Measurements from ENCODE around the gene SIN3B.

The SIN3B gene

DNA sequence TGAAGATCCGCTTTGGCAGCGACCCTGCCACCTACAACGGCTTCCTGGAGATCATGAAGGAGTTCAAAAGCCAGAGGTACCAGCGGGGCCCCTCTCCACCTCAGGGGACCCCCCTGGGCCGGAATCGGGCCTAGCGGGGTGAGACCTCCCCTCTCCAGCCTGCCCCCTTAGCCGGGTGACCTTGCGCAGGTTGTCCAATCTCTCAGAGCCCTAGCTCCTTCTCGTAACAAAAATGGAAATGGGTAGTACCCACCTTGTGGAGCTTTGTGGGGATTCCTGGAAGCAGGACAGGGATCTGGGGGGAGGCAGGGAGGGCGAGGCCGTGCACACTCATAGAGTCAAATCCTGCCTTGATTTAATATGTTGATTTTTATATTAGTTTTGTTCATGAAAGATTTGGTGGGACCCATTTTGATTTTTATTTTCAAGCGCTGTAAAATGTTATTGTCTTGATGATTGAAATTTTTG, 658 bp downstream of the SIN3B start:
- Histone ChIP-seq H3K4me1 (ENCODE audit: control insufficient read depth, insufficient read depth, low read length) (peaks cover 8% of the 10 kb centered on the region), H3K36me3 (ENCODE audit: control insufficient read depth, insufficient read depth, low read length) (peaks cover 37% of the 10 kb centered on the region), H3K9ac (ENCODE audit: low read depth, low read length) (peak overlapping the region; percentile 76), H3K27me3 (ENCODE audit: control insufficient read depth, insufficient read depth, low read length) (no peaks in the 10 kb centered on the region), H3K4me3 (ENCODE audit: low read depth, low read length) (peak overlapping the region; percentile 82), H3K9me3 (ENCODE audit: control insufficient read depth, insufficient read depth, low read length) (no peaks in the 10 kb centered on the region)

- Histone ChIP-seq H3K4me3 (ENCODE audit: low read depth, low read length) (peak overlapping the region; percentile 82), H3K4me1 (ENCODE audit: control insufficient read depth, insufficient read depth, low read length) (peaks cover 3% of the 10 kb centered on the region), H3K36me3 (ENCODE audit: control insufficient read depth, insufficient read depth, low read length) (peaks cover 40% of the 10 kb centered on the region), H3K9me3 (ENCODE audit: control insufficient read depth, insufficient read depth, low read length) (no peaks in the 10 kb centered on the region), H3K27me3 (ENCODE audit: control insufficient read depth, insufficient read depth, low read length) (no peaks in the 10 kb centered on the region), H3K9ac (ENCODE audit: low read depth, low read length) (no peak overlapping the region)
Measured at GRCh38 chr19:16830679-16831078, 1.5 kb downstream of the SIN3B start.

DNA sequence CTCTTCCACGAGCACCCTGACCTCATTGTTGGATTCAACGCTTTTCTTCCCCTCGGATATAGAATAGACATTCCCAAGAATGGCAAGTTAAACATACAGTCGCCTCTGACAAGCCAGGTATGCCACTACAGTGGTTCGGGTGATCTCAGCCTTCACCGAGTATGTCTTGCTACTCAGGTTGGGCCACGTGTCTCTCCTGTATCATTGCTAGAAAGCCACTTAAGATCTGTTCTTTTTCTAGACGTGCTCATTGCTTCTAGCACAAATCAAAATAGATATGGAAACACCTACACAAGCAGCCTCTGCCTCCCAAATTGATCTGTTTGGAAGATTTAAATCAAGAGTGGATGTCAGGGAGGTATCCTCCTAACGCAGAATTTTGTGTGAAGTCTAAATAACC, 2.3 kb downstream of the SIN3B start:
- Histone ChIP-seq H3K9ac (ENCODE audit: low read depth, low read length) (no peak overlapping the region), H3K9me3 (ENCODE audit: control insufficient read depth, insufficient read depth, low read length) (no peaks in the 10 kb centered on the region), H3K4me3 (ENCODE audit: low read depth, low read length) (no peak overlapping the region), H3K27me3 (ENCODE audit: control insufficient read depth, insufficient read depth, low read length) (no peaks in the 10 kb centered on the region), H3K4me1 (ENCODE audit: control insufficient read depth, insufficient read depth, low read length) (no peaks in the 10 kb centered on the region), H3K36me3 (ENCODE audit: control insufficient read depth, insufficient read depth, low read length) (peaks cover 46% of the 10 kb centered on the region)

DNA sequence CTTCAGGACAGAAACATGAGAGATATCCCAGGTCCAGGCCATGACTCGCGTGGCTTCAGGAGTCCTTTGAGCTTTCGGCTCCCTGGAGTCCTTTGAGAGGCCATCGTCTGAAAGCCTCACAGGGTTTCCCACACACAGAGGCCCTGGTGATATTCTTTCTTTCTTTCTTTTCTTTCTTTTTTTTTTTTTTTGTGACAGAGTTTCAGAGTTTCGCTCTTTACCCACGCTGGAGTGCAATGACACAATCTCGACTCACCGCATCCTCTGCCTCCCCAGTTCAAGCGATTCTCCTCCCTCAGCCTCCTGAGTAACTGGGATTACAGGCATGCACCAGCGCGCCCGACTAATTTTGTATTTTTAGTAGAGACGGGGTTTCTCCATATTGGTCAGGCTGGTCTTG, 5.5 kb downstream of the SIN3B start:
- H3K36me3 ChIP-seq (ENCODE audit: control insufficient read depth, insufficient read depth, low read length), result peaks cover 71% of the 10 kb centered on the region
- H3K9ac ChIP-seq (ENCODE audit: low read depth, low read length), result no peak overlapping the region
- H3K4me3 ChIP-seq (ENCODE audit: low read depth, low read length), result no peak overlapping the region
- no peaks in the 10 kb centered on the region for H3K9me3 ChIP-seq (ENCODE audit: control insufficient read depth, insufficient read depth, low read length)
- no peaks in the 10 kb centered on the region for H3K27me3 ChIP-seq (ENCODE audit: control insufficient read depth, insufficient read depth, low read length)
- H3K4me1 ChIP-seq (ENCODE audit: control insufficient read depth, insufficient read depth, low read length), result no peaks in the 10 kb centered on the region

GRCh38 chr19:16836115-16837034, 7.2 kb downstream of the SIN3B start:
- Histone ChIP-seq H3K4me3 (ENCODE audit: low read depth, low read length) (no peak overlapping the region), H3K4me1 (ENCODE audit: control insufficient read depth, insufficient read depth, low read length) (no peaks in the 10 kb centered on the region), H3K27me3 (ENCODE audit: control insufficient read depth, insufficient read depth, low read length) (no peaks in the 10 kb centered on the region), H3K36me3 (ENCODE audit: control insufficient read depth, insufficient read depth, low read length) (peaks cover 78% of the 10 kb centered on the region), H3K9ac (ENCODE audit: low read depth, low read length) (no peak overlapping the region), H3K9me3 (ENCODE audit: control insufficient read depth, insufficient read depth, low read length) (no peaks in the 10 kb centered on the region)

GRCh38 chr19:16837035-16837362, 7.8 kb downstream of the SIN3B start:
- no peak overlapping the region for H3K9ac ChIP-seq (ENCODE audit: low read depth, low read length)
- H3K9me3 ChIP-seq (ENCODE audit: control insufficient read depth, insufficient read depth, low read length), result no peaks in the 10 kb centered on the region
- H3K4me1 ChIP-seq (ENCODE audit: control insufficient read depth, insufficient read depth, low read length), result no peaks in the 10 kb centered on the region
- H3K4me3 ChIP-seq (ENCODE audit: low read depth, low read length), result no peak overlapping the region
- H3K27me3 ChIP-seq (ENCODE audit: control insufficient read depth, insufficient read depth, low read length), result no peaks in the 10 kb centered on the region
- H3K36me3 ChIP-seq (ENCODE audit: control insufficient read depth, insufficient read depth, low read length), result peaks cover 78% of the 10 kb centered on the region

- no peaks in the 10 kb centered on the region for H3K27me3 ChIP-seq (ENCODE audit: control insufficient read depth, insufficient read depth, low read length)
- H3K9me3 ChIP-seq (ENCODE audit: control insufficient read depth, insufficient read depth, low read length), result no peaks in the 10 kb centered on the region
- H3K9ac ChIP-seq (ENCODE audit: low read depth, low read length), result no peak overlapping the region
- H3K4me3 ChIP-seq (ENCODE audit: low read depth, low read length), result no peak overlapping the region
- H3K4me1 ChIP-seq (ENCODE audit: control insufficient read depth, insufficient read depth, low read length), result no peaks in the 10 kb centered on the region
- peaks cover 80% of the 10 kb centered on the region for H3K36me3 ChIP-seq (ENCODE audit: control insufficient read depth, insufficient read depth, low read length)
Measured at GRCh38 chr19:16841391-16841926, 12.3 kb downstream of the SIN3B start.

DNA sequence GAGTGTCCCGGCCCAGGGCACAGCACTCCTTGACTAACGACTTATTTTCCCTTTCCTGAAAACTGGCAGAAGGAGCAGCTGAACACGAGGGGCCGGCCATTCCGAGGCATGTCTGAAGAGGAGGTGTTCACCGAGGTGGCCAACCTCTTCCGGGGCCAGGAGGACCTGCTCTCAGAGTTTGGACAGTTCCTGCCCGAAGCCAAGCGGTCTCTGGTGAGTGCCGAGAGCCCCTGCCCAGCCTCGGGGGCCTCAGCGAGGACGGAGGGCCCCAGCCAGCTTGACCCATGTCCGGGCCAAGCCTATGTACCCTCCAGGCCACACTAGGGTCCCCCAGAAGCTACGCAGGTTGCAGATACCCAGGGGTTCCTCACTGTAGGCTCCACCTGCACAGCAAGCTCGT, 17.7 kb downstream of the SIN3B start:
- peaks cover 68% of the 10 kb centered on the region for H3K36me3 ChIP-seq (ENCODE audit: control insufficient read depth, insufficient read depth, low read length)
- H3K4me1 ChIP-seq (ENCODE audit: control insufficient read depth, insufficient read depth, low read length), result no peaks in the 10 kb centered on the region
- H3K9me3 ChIP-seq (ENCODE audit: control insufficient read depth, insufficient read depth, low read length), result no peaks in the 10 kb centered on the region
- H3K9ac ChIP-seq (ENCODE audit: low read depth, low read length), result no peak overlapping the region
- H3K27me3 ChIP-seq (ENCODE audit: control insufficient read depth, insufficient read depth, low read length), result no peaks in the 10 kb centered on the region
- H3K4me3 ChIP-seq (ENCODE audit: low read depth, low read length), result no peak overlapping the region

GRCh38 chr19:16847430-16847829, 18.2 kb downstream of the SIN3B start:
- Histone ChIP-seq H3K36me3 (ENCODE audit: control insufficient read depth, insufficient read depth, low read length) (peaks cover 65% of the 10 kb centered on the region), H3K9ac (ENCODE audit: low read depth, low read length) (no peak overlapping the region), H3K9me3 (ENCODE audit: control insufficient read depth, insufficient read depth, low read length) (no peaks in the 10 kb centered on the region)

DNA sequence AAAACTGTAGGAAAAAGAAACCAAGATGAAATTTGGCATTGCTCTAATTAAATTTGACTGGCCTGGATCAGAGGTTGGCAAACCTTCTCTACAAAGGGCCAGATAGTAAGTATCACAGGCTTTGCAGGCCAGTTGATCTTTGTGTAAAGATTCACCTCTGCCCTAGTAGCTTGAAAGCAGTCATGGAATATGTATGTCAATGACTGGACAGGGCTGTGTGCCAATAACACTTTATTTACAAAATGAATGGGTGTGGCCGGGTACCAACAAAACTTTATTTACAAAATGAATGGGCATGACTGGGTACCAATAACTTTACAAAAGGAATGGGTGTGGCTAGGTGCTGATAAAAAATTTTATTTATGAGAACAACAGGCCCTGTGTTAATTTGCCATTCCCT, 20.0 kb downstream of the SIN3B start:
- no peak overlapping the region for H3K9ac ChIP-seq (ENCODE audit: low read depth, low read length)
- peaks cover 71% of the 10 kb centered on the region for H3K36me3 ChIP-seq (ENCODE audit: control insufficient read depth, insufficient read depth, low read length)
- no peaks in the 10 kb centered on the region for H3K9me3 ChIP-seq (ENCODE audit: control insufficient read depth, insufficient read depth, low read length)
- H3K4me1 ChIP-seq (ENCODE audit: control insufficient read depth, insufficient read depth, low read length), result no peaks in the 10 kb centered on the region
- H3K4me3 ChIP-seq (ENCODE audit: low read depth, low read length), result no peak overlapping the region
- no peaks in the 10 kb centered on the region for H3K27me3 ChIP-seq (ENCODE audit: control insufficient read depth, insufficient read depth, low read length)

More at GRCh38 chr19:16847430-16847829, 18.2 kb downstream of the SIN3B start:
- Histone ChIP-seq H3K27me3 (ENCODE audit: control insufficient read depth, insufficient read depth, low read length) (no peaks in the 10 kb centered on the region), H3K4me1 (ENCODE audit: control insufficient read depth, insufficient read depth, low read length) (no peaks in the 10 kb centered on the region), H3K4me3 (ENCODE audit: low read depth, low read length) (no peak overlapping the region)

DNA sequence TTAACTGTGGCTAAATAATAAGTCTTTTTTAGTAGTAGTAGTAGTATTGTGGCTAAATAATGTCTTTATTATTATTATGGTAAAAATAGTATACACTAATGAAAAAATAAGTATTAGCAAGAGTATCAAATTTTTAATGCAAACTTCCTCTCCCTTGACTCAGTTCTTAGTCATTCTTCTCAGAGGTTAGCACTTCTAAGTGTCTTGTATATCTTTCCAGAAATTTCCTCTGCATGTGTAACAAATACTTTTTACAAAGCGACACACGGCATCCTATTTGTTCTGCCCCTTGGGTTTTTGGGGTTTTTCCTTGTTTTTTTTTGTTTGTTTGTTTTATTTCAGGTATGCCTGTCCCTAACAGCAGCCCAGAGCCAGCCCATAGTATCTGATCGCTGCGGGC, 20.9 kb downstream of the SIN3B start:
- H3K36me3 ChIP-seq (ENCODE audit: control insufficient read depth, insufficient read depth, low read length), result peaks cover 65% of the 10 kb centered on the region
- H3K4me1 ChIP-seq (ENCODE audit: control insufficient read depth, insufficient read depth, low read length), result no peaks in the 10 kb centered on the region

More for the DNA sequence above, 20.9 kb downstream of the SIN3B start:
- Histone ChIP-seq H3K4me3 (ENCODE audit: low read depth, low read length) (no peak overlapping the region), H3K27me3 (ENCODE audit: control insufficient read depth, insufficient read depth, low read length) (no peaks in the 10 kb centered on the region), H3K9ac (ENCODE audit: low read depth, low read length) (no peak overlapping the region), H3K9me3 (ENCODE audit: control insufficient read depth, insufficient read depth, low read length) (no peaks in the 10 kb centered on the region)

All from iPS-15b (cell line).